Cardiac muscle cell (in vitro differentiated cells and primary cell): ENCODE data around the gene NME3. TPM values are rescaled to one million over a fixed set of nuclear protein-coding genes. Genes with fewer than 3 reads are reported as not detected.

Source experiments
- DNase-seq, 2 donors: peaks; one replicate each; pipeline versions ENCODE4 v3.0.0 to v3.0.0-alpha.2; 2010 to 2017; ENCODE audit warnings: low read depth in 1 of 2, low spot score in 1 of 2
- H3K27ac ChIP-seq: fragments of 200-600 bp; sonication (generic); 2 replicates; pipeline ENCODE4 v1.5.1; 2016
- H3K27me3 ChIP-seq: fragments of 200-600 bp; sonication (generic); 2 replicates; pipeline ENCODE4 v1.6.0; 2016; ENCODE audit warnings: control low read depth
- H3K36me3 ChIP-seq: fragments of 200-600 bp; sonication (generic); 2 replicates; pipeline ENCODE4 v1.5.1; 2016; ENCODE audit warnings: control low read depth
- H3K4me1 ChIP-seq: fragments of 200-600 bp; sonication (generic); 2 replicates; pipeline ENCODE4 v1.8.1; 2017; ENCODE audit warnings: low read depth, mild to moderate bottlenecking, mixed run types
- H3K4me3 ChIP-seq: fragments of 200-600 bp; sonication (generic); 2 replicates; pipeline ENCODE4 v1.5.1; 2016; ENCODE audit warnings: mild to moderate bottlenecking
- H3K9me3 ChIP-seq: fragments of 200-600 bp; sonication (generic); 2 replicates; pipeline ENCODE4 v1.5.1; 2017; ENCODE audit warnings: low read depth, mild to moderate bottlenecking, control low read depth
- CTCF ChIP-seq: IDR thresholded peaks from 2 replicates; pipeline ENCODE4 v1.5.1; 2012; ENCODE audit warnings: low read depth, mild to moderate bottlenecking, low read length
- polyA plus RNA-seq: library from polyadenylated mRNA; unstranded; fragments of >200 nt; fragmentation: Nextera tagmentation; extraction: Ambion mirVana; gene quantifications from 2 replicates; pipeline ENCODE4 v1.2.1, GENCODE V29; 2016
- total RNA-seq: library from RNA; depleted of rRNA; stranded (reverse); fragments of >200 nt; gene quantifications from 2 replicates; pipeline ENCODE4 v1.2.3, GENCODE V29; 2016

The NME3 gene
- total and polyA plus RNA-seq, 2 experiments from 2014 or later = 76.9 to 106 TPM

- Histone ChIP-seq H3K4me3 (no peak overlapping the region), H3K36me3 (no peaks in the 10 kb centered on the region), H3K4me1 (peaks cover 7% of the 10 kb centered on the region), H3K27ac (no peak overlapping the region), H3K9me3 (no peaks in the 10 kb centered on the region), H3K27me3 (no peaks in the 10 kb centered on the region)
- no peak for TF ChIP-seq CTCF
- no peak for DNase-seq
These were observed 7.1 kb upstream of the NME3 start for GRCh38 chr16:1778200-1779179.

GRCh38 chr16:1777375-1778199 lies 6.2 kb upstream of the NME3 start:
- peaks cover 7% of the 10 kb centered on the region for H3K4me1 ChIP-seq
- H3K9me3 ChIP-seq = no peaks in the 10 kb centered on the region
- no peak overlapping the region for H3K4me3 ChIP-seq
- no peaks in the 10 kb centered on the region for H3K36me3 ChIP-seq
- H3K27ac ChIP-seq = no peak overlapping the region
- TF ChIP-seq CTCF = no peak
- H3K27me3 ChIP-seq = no peaks in the 10 kb centered on the region
- DNase-seq = no peak

- no peaks in the 10 kb centered on the region for H3K9me3 ChIP-seq
- H3K4me1 ChIP-seq = peaks cover 11% of the 10 kb centered on the region
- DNase-seq = no peak
- H3K27me3 ChIP-seq = no peaks in the 10 kb centered on the region
- H3K4me3 ChIP-seq = no peak overlapping the region
- no peaks in the 10 kb centered on the region for H3K36me3 ChIP-seq
- H3K27ac ChIP-seq = no peak overlapping the region
- TF ChIP-seq CTCF = no peak
These were observed 5.6 kb upstream of the NME3 start for GRCh38 chr16:1776991-1777374.

GRCh38 chr16:1776672-1776955 lies 5.3 kb upstream of the NME3 start:
- Histone ChIP-seq H3K4me1 (peaks cover 13% of the 10 kb centered on the region), H3K4me3 (no peak overlapping the region), H3K9me3 (no peaks in the 10 kb centered on the region), H3K27ac (no peak overlapping the region), H3K27me3 (no peaks in the 10 kb centered on the region), H3K36me3 (no peaks in the 10 kb centered on the region)
- TF ChIP-seq CTCF = no peak
- no peak for DNase-seq

- no peaks in the 10 kb centered on the region for H3K27me3 ChIP-seq
- no peak overlapping the region for H3K4me3 ChIP-seq
- no peaks in the 10 kb centered on the region for H3K9me3 ChIP-seq
- TF ChIP-seq CTCF = no peak
- peaks cover 13% of the 10 kb centered on the region for H3K4me1 ChIP-seq
- no peaks in the 10 kb centered on the region for H3K36me3 ChIP-seq
- H3K27ac ChIP-seq = no peak overlapping the region
- no peak for DNase-seq
These were observed 4.7 kb upstream of the NME3 start for GRCh38 chr16:1775846-1776671.
